ENCODE results near the gene RASGEF1C.

Gene RASGEF1C

DNA sequence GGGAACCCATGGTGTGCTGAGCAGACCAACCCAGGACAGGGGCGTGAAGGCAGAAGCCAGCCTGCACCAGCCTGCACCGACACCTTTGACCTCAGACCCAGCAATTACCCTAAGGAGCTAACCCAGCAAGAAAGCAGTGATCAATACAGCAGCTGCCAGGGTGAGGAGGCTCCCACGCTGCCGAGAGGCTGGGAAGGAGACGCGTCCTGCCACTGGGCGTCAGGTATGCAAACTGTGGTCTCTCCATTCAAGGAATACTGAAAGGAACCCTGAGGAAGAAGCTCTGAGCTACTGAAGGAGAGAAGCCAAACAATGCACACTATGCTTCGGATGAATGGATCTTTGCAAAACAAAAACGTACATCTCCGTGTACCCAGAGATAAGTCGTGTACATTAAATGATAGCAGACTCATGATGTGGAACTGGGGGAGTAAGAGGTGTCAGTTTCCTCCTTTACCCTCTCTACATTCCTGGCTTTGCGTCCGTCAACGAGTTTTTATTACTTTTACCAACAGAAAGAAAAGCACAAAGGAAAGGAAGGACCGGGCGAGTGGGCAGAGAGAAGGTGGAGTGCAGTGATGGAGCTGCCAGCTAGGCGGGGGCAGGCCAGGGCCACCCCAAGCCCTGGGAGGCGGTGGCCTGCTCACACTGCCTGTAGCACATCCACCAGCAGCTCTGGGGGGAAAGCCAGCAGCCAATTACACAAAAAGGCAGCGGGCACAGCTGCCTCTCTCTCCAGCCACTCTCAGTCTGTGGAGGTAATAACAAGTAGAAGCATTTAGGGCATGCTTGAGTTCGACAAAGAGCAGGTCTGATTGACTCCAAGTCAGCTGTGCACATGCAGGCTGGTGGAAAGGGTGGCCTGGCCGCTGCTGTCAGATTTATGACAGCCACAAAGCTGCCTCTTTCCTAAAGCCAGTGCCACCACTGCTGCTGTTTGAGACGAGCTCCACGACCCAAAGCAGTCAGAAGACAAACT is 29.3 kb downstream of the RASGEF1C start:
- DNase-seq: no peak

DNA sequence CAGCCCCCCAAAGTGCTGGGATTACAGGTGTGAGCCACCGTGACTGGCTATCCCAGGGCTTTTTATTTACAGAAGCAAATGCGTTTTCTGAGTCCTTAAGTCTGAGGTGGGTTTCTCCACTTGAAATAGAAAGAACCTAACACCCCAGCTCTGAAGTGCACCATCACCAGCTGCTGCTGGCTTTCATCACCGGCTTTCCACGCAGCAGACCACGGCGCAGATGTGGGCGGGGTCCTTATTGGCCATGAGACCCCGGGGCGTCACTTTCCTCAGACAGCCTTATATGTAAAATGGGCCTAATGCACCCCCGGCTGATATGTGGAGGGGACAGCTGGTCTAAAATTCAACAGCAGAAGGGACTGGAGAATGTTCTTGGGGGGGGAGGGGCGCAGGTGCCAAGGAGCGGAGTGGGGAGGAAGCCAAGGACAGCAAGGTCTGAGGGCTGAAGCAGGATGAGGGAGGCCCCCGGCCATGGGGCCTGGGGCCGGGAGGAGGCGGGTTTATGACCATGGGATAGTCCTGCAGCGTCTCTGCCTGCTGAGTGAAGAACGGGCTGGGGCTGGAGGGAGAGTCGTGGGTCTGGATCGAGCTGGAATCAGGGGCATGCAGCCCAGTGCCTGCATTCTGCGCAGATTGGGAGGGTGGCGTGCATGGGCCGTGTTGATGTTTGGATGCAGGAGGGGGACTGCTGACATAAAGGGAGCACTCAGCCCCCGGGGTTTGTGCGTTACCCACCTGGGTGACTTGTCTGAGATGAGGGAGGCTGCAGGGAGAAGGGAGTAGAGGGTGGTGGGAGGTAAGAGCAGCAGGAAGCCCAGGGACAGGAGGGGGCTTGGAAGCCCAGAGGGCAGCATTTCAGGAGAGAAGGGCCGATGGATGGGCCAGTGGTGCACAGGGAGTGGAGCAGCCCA is 30.2 kb downstream of the RASGEF1C start:
- DNase-seq: no peak

DNA sequence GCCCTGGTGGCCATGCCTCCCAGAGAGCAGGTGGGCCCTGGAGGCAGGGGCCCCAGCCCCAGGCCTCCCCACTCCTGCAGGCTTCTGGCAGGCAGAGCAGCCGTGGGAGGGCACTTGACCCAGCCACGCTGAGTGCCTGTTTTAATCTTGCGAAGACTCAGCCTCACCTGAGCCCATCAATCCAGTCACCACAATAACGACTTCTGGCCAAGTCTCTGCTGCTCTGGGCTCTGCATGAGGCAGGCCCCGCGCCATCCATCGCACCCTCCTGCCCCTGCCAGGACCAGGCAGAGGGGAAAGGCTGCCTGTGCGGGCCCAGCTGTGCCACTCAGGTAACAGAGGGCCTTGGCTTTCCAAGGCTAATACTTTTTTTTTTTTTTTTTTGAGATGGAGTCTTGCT is 32.8 kb downstream of the RASGEF1C start:
- DNase-seq: no peak

DNA sequence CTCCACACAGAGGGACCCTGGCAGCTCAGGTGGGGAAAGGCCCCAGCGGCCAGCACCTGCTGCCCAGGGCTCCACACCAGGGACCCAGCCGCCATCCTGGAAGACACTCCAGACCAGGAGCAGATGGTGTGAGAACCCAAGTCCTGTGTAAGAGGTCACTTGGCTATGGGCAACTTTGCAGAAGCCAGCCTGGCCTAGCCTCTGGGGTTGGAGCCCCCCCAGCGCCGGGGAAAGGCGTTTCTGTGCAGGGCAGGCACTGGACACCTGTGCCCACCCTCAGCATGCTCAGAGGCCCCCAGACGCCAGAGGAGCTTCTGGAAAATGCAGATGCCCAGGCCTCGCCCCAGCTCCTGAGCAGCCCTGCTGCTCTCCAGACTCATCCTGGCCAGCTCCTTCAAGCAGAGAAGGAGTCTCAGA is 34.0 kb downstream of the RASGEF1C start:
- DNase-seq: no peak

DNA sequence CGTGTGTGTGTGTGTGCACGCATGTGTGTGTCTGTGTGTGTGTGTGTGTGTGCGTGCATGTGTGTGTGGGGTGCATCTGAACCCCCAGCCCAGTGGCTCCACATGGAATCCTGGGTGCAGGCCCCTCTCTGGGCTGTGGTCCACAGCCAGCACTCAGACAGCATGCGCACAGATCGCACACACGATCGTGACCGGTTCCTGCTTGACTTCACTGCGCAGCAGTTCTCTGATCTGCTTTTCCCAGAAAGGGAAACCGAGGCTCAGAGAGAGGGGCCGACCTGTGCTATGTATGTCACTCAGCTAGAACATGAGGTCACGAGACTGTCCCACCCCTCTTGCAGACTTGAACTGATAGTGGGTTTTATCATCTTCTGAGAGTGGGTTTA is 34.4 kb downstream of the RASGEF1C start:
- no peak for DNase-seq

DNA sequence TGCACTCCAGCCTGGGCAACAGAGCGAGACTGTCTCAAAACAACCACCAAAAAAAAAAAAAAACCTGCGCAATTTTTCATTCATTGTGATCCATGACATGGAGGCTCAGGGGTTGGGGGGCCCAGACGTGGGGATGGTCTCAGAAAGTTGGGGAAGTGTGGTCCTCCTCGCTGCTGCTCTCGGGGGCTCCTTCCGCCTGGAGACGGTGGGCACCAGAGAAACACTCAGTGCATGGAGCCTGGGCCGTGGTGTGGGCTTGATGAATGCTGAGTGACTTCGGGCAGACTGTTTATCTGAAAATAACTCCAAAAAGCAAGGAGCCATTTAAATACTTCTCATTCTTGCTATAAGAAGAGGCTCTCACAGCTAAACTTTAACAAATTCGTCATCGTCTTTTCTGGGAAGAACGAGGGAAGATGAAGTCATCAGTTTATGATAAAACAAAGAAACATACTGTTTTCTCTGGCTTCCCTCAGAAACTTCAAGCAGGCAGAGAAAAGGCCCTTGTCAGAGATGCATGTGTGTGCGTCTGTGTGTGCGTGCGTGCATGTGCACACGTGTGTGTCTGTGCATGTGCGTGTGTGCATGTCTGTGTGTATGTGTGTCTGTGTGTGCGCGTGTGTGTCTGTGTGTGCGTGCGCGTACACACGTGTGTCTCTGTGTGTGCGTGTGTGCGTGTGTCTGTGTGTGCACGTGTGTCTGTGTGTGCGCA is 35.0 kb downstream of the RASGEF1C start:
- no peak for DNase-seq

DNA sequence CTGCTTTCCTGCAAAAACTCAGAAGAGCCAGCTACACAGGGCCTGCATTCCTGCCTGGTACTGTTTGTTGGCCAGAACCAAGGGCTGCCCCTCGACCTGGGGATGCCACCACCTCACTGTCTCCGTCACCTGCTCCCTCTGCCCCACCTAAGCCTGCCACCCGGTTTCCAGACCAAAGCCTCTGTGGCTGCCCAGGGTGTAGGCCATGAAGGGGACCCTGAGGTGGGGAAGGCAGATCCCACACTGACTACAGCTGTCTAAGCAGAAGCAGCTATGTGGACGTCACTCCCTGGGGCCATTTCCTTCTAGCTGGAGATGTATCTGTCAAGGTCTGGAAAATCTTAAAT is 35.8 kb downstream of the RASGEF1C start:
- no peak for DNase-seq

DNA sequence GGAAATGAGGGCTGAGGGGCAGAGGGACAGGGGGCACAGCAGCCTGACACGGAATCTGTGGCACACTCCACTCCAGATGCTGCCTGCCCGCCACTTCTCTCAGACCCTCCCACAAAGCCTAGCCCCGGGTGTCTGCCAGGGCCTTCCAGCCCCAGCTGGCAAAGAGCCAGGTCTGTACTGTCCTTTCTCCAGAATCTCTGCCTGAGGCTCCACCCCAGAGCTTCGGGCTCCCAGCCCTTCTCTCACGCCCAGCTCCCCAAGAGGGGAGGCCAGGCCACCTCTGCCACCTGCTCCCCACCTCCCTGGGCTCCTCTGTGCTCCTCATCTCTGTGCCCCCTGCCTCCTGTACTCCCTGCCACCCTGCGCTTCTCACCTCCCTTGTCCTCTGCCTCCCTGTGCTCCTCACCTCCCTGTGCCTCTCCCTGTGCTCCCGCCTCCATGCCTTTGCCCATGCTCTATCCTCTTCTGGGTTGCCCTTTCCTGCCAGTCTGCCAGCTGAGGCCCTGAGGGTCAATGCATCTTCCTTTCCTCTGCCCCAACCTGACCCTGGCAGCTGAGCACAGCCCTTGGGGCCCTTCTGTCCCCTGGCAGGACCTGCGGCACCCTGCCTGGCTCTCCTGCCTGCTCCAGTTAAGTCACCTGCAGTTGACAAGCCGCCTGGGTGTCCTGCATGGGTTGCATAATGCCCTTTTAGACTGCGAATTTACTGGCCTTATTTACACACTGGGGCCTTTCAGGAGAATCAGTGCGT is 36.4 kb downstream of the RASGEF1C start:
- DNase-seq: no peak

DNA sequence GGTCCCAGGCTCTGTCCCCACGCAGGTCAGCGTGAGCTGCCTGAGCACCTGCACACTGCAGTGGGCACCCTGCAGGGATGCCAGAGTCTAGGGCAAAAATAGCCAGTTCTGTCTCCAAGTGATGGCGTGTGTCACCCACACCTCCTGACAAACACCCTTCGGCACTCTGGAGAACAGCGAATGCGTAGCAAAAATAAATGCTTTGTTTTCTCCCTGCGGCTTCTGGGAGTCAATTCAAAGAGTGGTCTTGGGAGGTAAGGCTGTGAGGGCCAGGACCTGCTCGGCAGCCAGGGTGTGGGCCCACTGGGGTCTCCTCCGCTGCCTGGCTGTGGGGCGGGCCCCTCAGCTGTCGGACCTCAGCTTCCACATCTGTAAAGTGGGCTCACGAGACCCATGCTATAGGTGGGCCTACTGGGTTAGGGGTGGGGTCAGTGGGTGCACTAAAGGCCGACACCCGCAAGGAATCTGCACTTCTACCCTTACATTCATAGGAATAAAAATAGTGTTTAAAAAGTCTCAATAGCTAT is 37.4 kb downstream of the RASGEF1C start:
- DNase-seq: no peak

DNA sequence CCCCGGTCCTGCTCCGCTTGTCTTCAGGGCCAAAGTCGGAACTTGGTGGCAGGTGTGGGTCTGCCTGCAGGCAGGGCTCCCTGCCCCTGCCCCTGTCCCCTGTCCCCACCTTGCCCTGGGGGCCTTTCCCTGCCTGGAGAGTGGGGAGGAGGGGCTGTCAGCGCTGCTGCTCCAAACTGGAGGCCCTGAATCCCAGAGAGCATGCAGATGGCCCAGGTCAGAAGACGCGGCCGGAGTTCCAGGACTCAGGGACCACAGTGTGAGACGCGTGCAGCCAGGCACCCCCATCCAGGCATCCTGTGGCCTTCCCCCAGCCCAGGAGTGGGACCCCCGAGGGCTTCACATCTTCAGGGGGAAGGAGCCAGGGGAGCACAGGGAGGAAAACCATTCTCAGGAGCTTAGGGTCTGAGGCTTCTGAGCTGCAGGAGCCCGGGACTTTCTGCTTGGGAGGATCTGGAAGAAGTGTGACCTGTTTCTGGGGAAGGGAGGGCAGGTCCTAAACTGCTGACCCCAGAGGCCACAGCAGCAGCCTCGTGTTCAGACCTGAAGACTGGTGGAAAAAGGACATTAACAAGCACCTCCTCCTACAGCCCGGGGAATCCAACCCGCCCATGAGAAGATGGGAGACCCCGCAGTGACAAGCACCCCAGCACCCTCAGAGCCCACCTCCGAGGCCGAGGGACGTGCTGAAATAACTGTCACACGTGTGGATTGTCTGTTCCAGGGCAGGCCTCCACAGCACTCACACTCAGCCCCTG is 38.0 kb downstream of the RASGEF1C start:
- DNase-seq: no peak

DNA sequence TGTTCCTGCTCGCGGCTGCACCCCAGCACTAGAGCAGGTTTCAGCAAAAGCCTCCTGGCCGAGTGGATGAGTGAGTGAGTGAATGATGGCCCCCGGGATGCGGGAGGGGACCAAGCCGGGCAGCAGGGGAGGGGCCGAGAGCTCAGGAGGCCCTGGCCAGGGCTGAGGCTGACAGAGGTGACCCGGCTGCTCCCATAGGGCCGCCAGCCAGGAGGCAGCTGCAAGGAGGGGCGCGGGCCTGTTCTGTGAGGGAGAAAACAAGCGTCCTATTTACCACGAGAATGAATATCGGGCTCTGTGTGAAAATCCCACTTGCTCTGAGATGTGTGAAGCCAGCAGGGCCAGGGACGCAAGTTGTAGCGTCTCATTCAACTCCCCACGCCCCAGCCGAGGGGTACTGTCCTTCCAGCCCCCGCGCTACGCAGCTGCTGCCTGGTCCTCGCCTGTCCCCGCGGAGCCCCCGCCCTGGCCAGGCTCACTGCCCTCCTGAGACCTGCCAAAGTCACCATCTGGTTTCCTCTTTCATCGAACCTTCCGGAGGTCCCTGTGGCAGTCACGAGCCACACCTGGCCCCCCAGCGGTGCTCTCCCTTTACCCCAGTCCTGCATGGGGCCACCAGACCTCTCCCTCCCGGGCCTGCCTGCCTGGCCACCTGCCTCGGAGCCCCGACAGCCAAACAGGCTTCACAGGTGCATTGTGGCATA is 38.8 kb downstream of the RASGEF1C start:
- DNase-seq: no peak

DNA sequence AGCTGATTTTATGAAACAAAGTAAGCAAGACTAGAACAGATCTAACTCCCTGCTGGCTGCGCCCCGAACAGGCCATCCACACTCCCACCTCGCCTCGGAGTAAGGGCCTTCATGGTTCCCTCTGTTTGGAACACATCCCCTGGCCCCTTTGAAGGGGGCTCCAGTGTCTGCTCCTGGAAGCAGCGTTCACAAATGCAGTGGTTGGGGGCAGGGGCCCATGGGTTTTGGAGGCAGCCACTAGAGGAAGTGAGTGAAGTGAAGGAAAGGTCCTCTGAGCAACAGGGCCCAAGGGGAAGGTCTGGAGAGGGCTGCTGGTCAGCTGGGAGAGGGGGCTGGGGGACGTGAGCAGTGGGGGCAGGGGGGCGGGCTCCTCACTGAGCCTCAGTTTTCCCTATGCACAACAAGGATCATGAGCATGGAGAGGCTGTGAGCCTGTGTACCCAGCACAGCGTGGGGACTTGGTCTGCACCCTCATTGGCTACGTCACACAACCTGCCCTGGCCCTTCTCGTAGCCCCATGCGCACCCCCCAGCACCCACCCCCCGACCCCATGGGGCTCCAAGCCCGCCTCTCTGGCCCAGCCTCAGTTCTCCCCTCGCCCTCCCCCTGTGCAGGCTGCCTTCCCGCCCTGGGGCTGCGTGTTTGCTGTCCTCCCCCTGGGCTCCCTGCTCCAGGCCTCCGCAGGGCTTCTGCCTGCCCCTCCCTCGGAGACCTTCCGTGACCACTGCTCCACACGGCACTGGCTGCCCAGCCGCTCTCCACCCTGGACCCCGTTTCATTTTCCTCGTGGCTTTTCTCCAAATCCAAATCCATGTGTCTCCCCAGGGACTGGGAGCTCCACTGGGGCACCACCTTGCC is 39.5 kb downstream of the RASGEF1C start:
- no peak for DNase-seq

DNA sequence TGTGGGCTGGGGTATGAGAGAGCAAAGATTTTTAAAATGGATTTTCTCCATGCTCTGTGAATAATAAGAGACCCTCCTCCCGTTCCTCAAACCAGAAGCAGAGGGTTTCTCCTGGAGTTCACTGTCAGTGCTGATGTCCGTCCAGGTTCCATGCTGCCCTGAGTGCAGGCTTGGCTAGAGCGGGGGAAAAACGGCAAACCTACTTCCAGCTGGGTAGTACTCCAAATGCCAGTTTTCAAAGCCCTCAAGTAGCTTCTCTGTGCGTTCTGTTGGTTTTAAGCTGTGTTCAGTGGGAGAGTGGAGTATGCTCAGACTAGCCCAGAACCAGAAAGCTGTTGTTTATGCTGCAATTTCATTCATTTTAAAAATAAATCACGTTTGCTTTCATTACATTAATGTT is 40.3 kb downstream of the RASGEF1C start:
- no peak for DNase-seq

DNA sequence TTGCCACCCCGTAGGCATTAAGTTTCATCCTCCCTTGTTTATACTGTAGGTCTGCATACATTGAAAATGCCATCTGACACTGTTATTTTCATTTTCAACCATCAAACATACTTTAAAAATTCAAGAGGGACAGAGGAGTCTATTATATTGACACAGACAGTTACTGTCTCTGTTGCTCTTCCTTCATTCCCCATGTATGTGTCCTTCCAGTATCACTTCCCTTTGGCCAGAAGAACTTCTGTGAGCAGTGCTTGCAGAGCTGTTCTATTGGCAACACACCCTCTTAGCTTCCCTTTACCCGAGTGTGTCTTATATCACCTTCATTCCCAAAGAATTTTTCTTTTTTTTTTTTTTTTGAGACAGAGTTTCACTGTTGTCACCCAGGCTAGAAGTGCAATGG is 42.8 kb downstream of the RASGEF1C start:
- DNase-seq: no peak

DNA sequence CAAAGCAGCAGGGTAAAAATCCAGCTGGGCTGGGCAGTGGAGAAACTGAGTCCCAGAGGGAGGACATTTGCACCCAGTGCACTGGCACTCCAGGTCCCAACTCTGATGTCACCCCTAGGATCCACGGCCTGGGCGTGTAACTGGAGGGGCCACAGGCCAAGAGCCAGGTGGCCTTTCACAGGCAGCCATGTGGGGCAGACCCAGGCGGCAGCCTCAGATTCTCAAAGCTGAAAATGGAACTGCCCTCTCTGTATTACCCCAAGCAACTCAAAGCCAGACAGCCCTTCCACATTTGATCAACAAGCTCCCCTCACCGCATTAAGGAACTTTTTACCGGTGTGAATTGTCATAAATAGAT is 46.7 kb downstream of the RASGEF1C start:
- DNase-seq: no peak

DNA sequence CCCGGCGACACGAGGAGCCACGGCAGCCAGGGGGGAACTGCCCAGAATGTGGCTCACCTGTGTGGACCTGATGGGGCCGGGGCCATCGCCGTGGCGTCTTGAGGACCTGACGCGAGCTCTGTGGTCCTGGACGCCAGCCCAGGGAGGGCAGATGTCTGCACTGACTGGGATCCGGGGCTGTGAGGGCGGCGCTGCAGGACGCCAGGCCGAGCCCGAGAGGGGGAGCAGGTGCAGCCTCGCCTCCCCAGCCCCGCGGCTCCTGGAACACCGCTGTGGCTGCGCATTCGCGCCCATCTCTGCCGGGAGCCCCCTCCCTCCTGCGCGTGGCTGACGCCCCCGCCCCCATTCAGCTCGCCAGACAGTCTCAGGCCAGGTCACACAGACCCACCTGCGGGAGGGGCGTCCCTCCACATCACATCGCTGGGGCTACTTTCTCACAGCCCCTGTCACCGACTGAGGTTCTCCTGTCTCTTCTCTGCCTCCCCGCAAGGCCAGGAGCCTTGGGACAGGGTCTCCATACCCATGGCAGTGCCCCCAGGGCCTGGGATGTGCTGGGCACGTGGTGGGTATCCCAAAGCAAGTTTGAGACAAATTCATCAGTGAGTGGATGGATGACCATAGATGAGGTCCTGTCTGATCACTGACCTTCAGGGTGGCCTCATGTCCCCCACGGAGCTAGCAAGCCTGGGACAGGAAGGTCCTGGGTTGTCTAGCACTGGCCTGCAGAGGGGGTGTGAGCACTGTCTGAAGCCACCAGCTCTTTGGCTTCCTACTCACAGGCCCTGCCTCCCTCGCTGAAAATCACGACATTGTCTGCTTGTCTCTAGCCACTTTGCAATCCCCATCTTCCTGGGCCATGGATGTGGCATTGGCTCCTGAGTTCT is 47.3 kb downstream of the RASGEF1C start:
- no peak for DNase-seq

DNA sequence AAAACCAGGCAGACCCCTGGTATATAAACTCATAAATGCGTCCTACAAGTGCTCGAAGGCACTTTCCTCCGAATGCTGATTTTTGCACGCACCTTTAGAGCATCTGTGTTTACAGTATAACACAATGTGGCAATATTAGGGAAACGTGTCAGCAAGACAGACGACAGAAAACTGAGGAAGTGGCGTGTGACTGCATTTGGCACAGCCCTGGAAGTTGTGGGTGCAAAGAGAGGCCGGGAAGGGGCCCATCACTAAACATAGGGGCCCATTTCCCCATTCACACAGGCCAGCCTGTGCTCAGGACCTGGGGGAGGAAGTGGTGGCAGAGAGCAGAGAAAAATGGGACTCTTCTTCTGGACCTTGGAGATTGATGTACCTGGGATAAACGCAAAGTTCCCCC is 48.2 kb downstream of the RASGEF1C start:
- DNase-seq: no peak

DNA sequence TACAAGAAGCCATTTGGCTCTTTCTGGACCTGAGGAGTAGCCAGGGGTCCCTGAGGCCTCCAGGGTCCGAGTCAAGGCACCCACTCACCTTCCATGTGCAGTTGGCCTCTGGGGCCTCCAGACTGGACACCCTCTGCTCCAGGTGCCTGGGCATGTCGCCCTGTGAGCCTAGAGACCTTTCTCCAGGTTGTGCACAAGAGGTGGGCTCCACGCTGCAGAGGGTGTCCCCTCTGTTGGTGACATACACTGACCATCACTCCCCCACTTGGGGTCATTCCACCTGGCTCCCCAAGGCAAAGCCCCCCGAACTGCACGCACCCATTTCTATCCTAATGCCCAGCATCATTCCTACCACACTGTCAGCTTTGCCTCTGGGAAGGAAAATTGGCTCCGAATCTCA is 48.8 kb downstream of the RASGEF1C start:
- no peak for DNase-seq

DNA sequence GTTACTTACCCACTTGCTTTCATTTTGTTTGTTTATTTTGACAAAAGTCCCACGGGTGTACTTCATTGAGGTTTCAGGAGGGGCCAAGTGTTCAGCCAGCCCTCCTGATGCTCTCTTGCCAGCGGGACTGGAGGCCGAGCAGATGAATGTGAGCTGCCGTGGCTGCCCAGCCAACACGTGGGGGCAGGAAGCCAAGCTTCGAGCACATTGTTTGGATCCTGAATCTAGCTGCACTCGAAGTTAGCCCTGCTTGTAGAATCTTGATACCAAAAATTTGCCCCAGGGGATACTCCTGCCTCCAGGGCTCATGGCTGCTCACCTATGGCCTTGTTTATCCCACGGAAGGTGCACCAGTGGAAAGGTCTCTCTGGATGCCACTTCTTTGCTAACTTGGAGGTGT is 49.3 kb downstream of the RASGEF1C start:
- no peak for DNase-seq

Measured in activated naive CD4-positive, alpha-beta T cell treated with Interleukin-2 at 50 U/mL for 16 hours (primary cell).